SH-SY5Y (cell line): ENCODE results near the gene AKIP1.

Experiments used
- GATA2 ChIP-seq: IDR thresholded peaks from 2 replicates; pipeline ENCODE4 v1.6.1; 2011; ENCODE audit warnings: mild to moderate bottlenecking, low read depth, low read length
- GATA3 ChIP-seq: IDR thresholded peaks from 2 replicates; pipeline ENCODE4 v1.6.1; 2011; ENCODE audit warnings: low read depth, mild to moderate bottlenecking, low read length, moderate library complexity

Gene AKIP1

GRCh38 chr11:8933931-8934330, 22.9 kb downstream of the AKIP1 start:
- no peak for TF ChIP-seq GATA2
- no peak for TF ChIP-seq GATA3

- TF ChIP-seq GATA2 (no peak), GATA3 (no peak)
Measured at GRCh38 chr11:8934742-8935488, 23.9 kb downstream of the AKIP1 start.

- TF ChIP-seq GATA2 = no peak
- TF ChIP-seq GATA3 = no peak
Measured at GRCh38 chr11:8937159-8937558, 26.2 kb downstream of the AKIP1 start.

DNA sequence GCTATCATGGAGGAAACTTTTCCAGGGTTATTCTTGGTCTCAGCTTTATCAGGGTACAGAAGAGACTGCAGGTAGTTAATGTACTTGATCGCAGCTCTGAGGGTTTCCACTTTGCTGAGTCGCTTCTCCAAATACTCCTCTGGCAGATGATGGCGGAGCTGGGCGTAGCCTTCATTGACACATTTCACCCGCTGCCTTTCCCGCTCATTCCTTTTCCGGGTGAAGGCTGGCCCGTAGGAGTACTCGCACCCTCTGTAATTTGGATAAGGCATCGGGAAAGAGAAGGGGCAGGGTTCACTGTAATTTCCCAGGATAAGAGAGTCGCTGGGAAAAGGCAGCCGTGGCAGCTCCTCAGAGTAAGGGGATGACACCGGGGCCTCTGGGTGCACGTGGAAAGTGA, 26.7 kb downstream of the AKIP1 start:
- TF ChIP-seq GATA2 = no peak
- TF ChIP-seq GATA3 = no peak

- TF ChIP-seq GATA3 = no peak
- no peak for TF ChIP-seq GATA2
Measured at GRCh38 chr11:8941341-8942103, 30.5 kb downstream of the AKIP1 start.

- TF ChIP-seq GATA2 (no peak), GATA3 (no peak)
Measured at GRCh38 chr11:8942518-8943066, 31.6 kb downstream of the AKIP1 start, which contains the start of gene ASCL3. TSS of gene ASCL3 (minus strand) at chr11:8943016. CDS start at chr11:8938161, 4,855 bp downstream.

- TF ChIP-seq GATA3 (no peak), GATA2 (no peak)
Measured at GRCh38 chr11:8947230-8947943, 36.4 kb downstream of the AKIP1 start.

DNA sequence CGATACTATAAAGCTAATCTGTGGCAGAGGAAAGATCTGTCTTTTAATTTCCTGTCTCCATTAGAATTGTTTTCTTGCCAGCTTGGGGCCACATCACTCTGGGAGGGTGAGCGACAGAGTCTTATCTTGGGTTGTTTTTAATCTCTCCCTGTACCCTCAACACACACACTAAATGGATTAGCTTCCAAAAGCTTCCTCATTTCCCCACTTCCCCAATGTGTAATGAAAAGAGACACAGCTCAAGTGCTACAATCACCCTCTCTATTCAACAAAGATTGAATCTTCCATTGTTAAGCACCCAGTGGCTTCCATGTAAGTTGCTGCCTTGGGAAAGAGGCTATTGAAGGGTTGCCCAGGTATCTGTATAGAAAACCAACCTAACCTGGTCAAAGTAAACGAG, 37.9 kb downstream of the AKIP1 start:
- TF ChIP-seq GATA2 = no peak

GRCh38 chr11:8956860-8957259, 45.9 kb downstream of the AKIP1 start:
- no peak for TF ChIP-seq GATA2
- TF ChIP-seq GATA3 = no peak

GRCh38 chr11:8959546-8960166, 48.7 kb downstream of the AKIP1 start:
- TF ChIP-seq GATA2 (no peak), GATA3 (no peak)

- TF ChIP-seq GATA2 (no peak), GATA3 (no peak)
Measured at GRCh38 chr11:8961401-8961800, 50.4 kb downstream of the AKIP1 start.

GRCh38 chr11:8962841-8963240, 51.9 kb downstream of the AKIP1 start:
- no peak for TF ChIP-seq GATA3
- no peak for TF ChIP-seq GATA2

- TF ChIP-seq GATA2 (no peak), GATA3 (no peak)
Measured at GRCh38 chr11:8963569-8964323, 52.8 kb downstream of the AKIP1 start.
